Tibial artery (tissue), 4 donors: ENCODE results near the gene BAIAP3.
A peak's percentile ranks its signal among the peaks of the same experiment; 100 is the strongest.

Experiments used
- DNase-seq, 2 donors: peaks; one replicate each; pipeline ENCODE4 v3.0.0-alpha.2; 2019
- H3K27ac ChIP-seq, 2 donors: fragments of 200-600 bp; sonication (generic) in 1 of 2; 1 replicate in 1 of 2; 2 replicates in 1 of 2; pipeline ENCODE4 v1.5.1; 2018 to 2019; ENCODE audit warnings: mild to moderate bottlenecking in 1 of 2
- H3K27me3 ChIP-seq, 2 donors: fragments of 200-600 bp; sonication (generic) in 1 of 2; one replicate each; pipeline versions ENCODE4 v1.5.1 to v1.6.0; 2016 to 2019
- H3K36me3 ChIP-seq, 3 donors: fragments of 200-600 bp; sonication (generic) in 2 of 3; one replicate each; pipeline ENCODE4 v1.5.1; 2016 to 2019; ENCODE audit warnings: mild to moderate bottlenecking in 2 of 3
- H3K4me1 ChIP-seq, 4 donors: fragments of 200-600 bp; sonication (generic) in 2 of 4; 1 replicate in 3 of 4; 2 replicates in 1 of 4; pipeline ENCODE4 v1.5.1; 2016 to 2019
- H3K4me3 ChIP-seq, 2 donors: fragments of 200-600 bp; sonication (generic) in 1 of 2; 1 replicate in 1 of 2; 2 replicates in 1 of 2; pipeline ENCODE4 v1.5.1; 2018 to 2019; ENCODE audit warnings: mild to moderate bottlenecking in 2 of 2
- H3K9me3 ChIP-seq, 3 donors: fragments of 200-600 bp; sonication (generic) in 1 of 3; one replicate each; pipeline ENCODE4 v1.5.1; 2016 to 2019
- intact Hi-C: fragments of 100-400 bp; cut with DNase I; formaldehyde crosslinking; loops from one replicate; pipeline ENCODE4 v1.15.0; 2023; ENCODE audit warnings: low total_unique reads
- TF ChIP-seq, protein P1 (sequence below), 2 experiments: fragments of 200-600 bp in 1 of 2; fragments of 450-650 bp in 1 of 2; IDR thresholded peaks; one replicate each; pipeline ENCODE4 v1.5.1; 2017 to 2019; ENCODE audit warnings: antibody characterized with exemption in 2 of 2, mild to moderate bottlenecking in 1 of 2, moderate library complexity in 1 of 2

BAIAP3 gene

DNA sequence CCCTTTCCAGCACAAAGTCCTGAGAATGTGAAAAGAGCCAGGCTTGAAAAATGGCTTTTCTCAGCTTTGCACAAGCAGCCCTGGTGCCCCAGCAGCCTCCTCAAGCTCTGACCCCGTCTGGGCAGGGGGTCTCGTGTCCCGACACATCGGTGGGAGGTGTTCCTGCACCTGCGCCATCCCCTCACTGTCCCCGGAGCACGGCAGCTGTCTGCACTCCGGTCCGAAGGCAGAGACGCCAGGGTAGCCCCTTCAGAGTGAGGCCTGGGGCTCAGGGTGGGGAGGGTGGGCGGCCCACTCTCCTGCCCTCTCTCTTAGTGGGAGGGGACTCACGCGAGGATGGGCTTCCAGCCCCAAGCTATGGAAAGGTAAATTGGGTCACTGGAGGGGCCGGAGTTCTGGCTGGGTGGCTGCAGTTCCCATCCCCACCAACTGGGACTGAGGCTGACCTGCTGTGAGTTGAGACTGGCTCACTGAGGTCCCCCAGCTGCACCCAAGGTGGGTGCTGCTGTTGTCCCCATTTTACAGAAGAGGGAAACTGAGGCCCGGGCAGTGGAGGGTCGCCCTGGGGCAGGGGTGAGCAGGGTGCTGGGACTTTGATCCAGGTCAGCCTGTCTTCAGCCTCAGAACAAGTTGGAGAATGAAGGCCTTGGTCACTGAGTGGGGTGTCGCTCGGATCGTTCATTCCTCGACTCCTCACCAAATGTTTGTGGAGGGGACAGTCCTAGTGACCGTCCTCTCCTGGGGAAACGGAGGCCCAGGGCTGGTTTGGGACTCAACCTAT is 2.3 kb upstream of the BAIAP3 start:
- Histone ChIP-seq H3K4me1 (peaks cover 0 to 38% (median 30%) of the 10 kb centered on the region in 4 donors), H3K9me3 (peaks cover 0 to 9% (median 8%) of the 10 kb centered on the region in 3 donors), H3K27me3 (peaks cover 13 to 64% of the 10 kb centered on the region in 2 donors), H3K27ac (no peak overlapping the region), H3K36me3 (peaks cover 0 to 18% (median 0%) of the 10 kb centered on the region in 3 donors), H3K4me3 (peak overlapping the region; percentile 8 to 28)
- intact Hi-C loops = no loop called here
- DNase-seq = no peak
- TF ChIP-seq, protein P1, sequence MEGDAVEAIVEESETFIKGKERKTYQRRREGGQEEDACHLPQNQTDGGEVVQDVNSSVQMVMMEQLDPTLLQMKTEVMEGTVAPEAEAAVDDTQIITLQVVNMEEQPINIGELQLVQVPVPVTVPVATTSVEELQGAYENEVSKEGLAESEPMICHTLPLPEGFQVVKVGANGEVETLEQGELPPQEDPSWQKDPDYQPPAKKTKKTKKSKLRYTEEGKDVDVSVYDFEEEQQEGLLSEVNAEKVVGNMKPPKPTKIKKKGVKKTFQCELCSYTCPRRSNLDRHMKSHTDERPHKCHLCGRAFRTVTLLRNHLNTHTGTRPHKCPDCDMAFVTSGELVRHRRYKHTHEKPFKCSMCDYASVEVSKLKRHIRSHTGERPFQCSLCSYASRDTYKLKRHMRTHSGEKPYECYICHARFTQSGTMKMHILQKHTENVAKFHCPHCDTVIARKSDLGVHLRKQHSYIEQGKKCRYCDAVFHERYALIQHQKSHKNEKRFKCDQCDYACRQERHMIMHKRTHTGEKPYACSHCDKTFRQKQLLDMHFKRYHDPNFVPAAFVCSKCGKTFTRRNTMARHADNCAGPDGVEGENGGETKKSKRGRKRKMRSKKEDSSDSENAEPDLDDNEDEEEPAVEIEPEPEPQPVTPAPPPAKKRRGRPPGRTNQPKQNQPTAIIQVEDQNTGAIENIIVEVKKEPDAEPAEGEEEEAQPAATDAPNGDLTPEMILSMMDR (IDR thresholded peaks at IDR 0.05) = no peak

DNA sequence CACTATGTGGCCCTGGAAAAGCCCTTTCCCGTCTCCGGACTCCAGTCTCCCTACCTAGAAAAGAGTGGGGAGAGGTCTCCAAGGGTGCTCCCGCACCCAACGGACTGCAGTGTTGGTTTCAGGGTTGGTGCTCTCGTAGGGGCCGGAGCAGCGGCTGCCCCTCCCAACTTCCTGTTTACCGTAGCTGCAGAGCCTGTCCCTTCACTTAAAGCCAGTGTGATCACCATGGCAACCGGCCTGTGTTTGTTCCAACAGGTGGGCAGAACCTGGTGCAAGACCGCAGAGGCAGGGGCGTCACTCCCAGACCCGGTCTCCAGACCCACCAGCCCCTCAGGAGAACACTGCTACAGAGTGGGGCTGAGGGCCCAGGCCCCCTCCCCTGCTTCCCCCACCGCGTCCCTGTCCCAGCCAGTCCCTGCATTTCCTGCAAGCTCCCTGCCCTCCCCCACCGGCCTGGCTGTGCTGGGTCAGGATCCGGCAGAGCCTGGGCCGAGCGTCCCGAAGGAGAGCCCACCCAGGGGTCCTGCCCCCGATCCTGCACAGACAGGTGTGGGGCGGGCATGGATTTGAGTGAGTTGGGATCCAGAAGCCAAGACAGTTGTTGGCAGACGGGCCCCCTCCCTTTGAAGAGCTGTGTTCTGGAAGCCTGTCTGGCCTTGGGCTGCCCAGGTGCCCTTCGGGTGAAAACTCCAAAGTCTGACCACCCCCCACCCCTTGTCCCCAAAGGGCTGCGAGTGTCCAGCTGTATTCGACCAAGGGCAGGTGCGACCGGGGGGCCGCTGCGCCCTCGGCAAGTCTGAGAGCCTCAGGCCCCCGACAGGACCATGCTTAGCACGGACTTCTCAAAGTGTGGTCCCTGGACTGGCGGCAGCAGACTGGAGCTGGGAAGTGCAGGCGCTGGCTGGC is 1.5 kb upstream of the BAIAP3 start:
- TF ChIP-seq, protein P1 (IDR thresholded peaks at IDR 0.05) = no peak
- peaks cover 0 to 38% (median 30%) of the 10 kb centered on the region in 4 donors for H3K4me1 ChIP-seq
- peaks cover 0 to 9% (median 8%) of the 10 kb centered on the region in 3 donors for H3K9me3 ChIP-seq
- H3K4me3 ChIP-seq = peak overlapping the region; percentile 24 to 28
- intact Hi-C loops = no loop called here
- no peak for DNase-seq
- no peak overlapping the region for H3K27ac ChIP-seq
- peaks cover 13 to 73% of the 10 kb centered on the region in 2 donors for H3K27me3 ChIP-seq
- peaks cover 0 to 10% (median 0%) of the 10 kb centered on the region in 3 donors for H3K36me3 ChIP-seq

DNA sequence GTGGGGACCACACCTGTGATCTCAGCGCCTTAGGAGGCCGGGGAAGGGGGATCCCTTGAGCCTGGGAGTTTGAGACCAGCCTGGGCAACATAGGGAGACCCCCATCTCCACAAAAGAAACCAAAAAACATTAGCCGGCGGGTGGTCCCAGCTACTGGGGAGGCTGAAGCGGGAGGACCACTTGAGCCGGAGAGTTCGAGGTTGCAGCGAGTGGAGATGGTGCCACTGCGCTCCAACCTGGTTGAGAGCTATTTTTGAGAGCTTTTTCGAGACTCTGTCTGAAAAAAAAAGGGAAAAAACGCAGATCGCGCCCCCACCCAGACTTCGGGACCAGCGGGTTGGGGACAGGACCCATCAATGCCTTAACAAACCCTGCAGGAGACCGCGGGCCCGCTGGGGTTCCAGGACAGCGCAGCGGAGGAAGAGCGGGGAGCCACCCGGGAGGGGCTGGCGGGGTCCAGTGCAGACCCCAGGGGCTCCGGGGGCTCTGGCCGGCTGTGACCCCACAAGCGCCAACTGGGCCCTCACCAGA is 762 bp upstream of the BAIAP3 start:
- intact Hi-C loops = no loop called here
- DNase-seq = no peak
- no peak overlapping the region for H3K27ac ChIP-seq

DNA sequence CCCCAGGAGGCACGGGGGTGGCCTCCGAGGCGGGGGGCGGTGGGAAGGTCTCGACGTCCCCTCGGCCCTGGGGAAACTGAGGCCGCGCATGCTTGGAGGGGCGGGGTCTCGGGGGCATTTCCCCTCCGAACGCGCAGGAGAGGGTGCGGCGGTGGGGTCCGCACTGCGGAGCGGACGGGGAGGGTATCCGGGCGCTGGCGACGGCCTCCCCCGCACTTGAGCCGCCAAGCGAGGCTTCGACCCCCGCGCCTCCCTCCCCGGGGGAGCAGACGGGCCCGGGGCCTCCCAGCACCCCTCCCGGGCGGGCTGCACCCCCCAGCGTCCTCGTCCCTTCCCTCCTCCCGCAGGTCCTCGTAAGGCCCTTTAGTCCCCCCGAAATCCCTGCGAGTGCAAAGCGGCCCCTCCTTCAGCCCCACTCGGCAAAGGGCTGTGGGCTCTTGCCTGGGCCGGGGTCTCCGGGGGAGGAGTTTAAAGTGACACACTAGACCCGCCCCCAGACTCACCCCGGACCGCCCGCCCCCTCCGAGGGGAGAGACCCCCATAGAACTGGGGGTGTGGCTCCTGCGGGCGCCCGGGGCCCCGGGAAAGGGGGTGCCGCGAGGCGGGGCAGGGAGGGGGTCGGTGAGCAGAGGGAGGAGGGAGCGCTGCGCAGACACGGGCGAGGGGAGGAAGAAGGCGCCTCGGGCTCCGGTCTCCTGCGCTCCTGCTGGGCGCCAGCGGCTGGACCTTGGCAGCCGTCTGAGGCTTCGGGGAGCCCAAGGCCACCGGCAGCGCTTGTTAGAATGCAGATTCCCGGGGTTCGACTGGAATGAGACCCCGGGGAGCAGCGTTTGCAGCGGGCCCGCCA is 632 bp downstream of the BAIAP3 start:
- peaks cover 0 to 38% (median 30%) of the 10 kb centered on the region in 4 donors for H3K4me1 ChIP-seq
- H3K4me3 ChIP-seq = peak overlapping the region; percentile 24 to 35
- H3K27ac ChIP-seq = no peak overlapping the region
- H3K36me3 ChIP-seq = no peaks in the 10 kb centered on the region
- intact Hi-C loops = no loop called here
- peaks cover 0 to 9% (median 8%) of the 10 kb centered on the region in 3 donors for H3K9me3 ChIP-seq
- H3K27me3 ChIP-seq = peaks cover 13 to 93% of the 10 kb centered on the region in 2 donors
- TF ChIP-seq, protein P1 (IDR thresholded peaks at IDR 0.05) = no peak
- DNase-seq = no peak

More for the DNA sequence above, 762 bp upstream of the BAIAP3 start:
- Histone ChIP-seq H3K4me3 (peak overlapping the region; percentile 24 to 35), H3K36me3 (peaks cover 0 to 3% (median 0%) of the 10 kb centered on the region in 3 donors), H3K27me3 (peaks cover 13 to 80% of the 10 kb centered on the region in 2 donors), H3K4me1 (peaks cover 0 to 38% (median 30%) of the 10 kb centered on the region in 4 donors), H3K9me3 (peaks cover 0 to 9% (median 8%) of the 10 kb centered on the region in 3 donors)
- TF ChIP-seq, protein P1 (IDR thresholded peaks at IDR 0.05) = no peak
